Measurements from ENCODE around the gene CYP39A1. TPM values are rescaled to one million over a fixed set of nuclear protein-coding genes. Genes with fewer than 3 reads are reported as not detected.

CYP39A1 gene
- total and polyA plus RNA-seq, 2 experiments from 2014 or later, result 5.2 to 9.2 TPM

- H2AFZ ChIP-seq, result no peak overlapping the region
- H3K27me3 ChIP-seq, result peaks cover 4% of the 10 kb centered on the region
- H3K79me2 ChIP-seq, result no peaks in the 10 kb centered on the region
- H4K20me1 ChIP-seq (ENCODE audit: insufficient read depth, poor library complexity, severe bottlenecking), result no peaks in the 10 kb centered on the region
- H3K9me3 ChIP-seq (ENCODE audit: low read depth), result no peaks in the 10 kb centered on the region
- no peak overlapping the region for H3K4me3 ChIP-seq
- H3K36me3 ChIP-seq (replicated peaks; ENCODE audit: insufficient read depth, low read depth), result no peaks in the 10 kb centered on the region
- no peaks in the 10 kb centered on the region for H3K9me2 ChIP-seq (replicated peaks; ENCODE audit: insufficient read depth)
- H3K4me1 ChIP-seq (ENCODE audit: insufficient read depth), result no peaks in the 10 kb centered on the region
- no peak for DNase-seq (ENCODE audit: low spot score)
- H3K4me2 ChIP-seq, result no peak overlapping the region
- WGBS (ENCODE audit: low lambda C conversion rate, missing lambda C conversion rate), result 86% methylated on average over 2 of the region's 2 CpGs
- no peak for TF ChIP-seq EZH2 (IDR thresholded peaks at IDR 0.05; ENCODE audit: borderline replicate concordance)
- TF ChIP-seq EZH2phosphoT487 (IDR thresholded peaks at IDR 0.05; ENCODE audit: low read depth, severe bottlenecking, unreplicated experiment), result no peak
- no peak for TF ChIP-seq CTCF (IDR thresholded peaks at IDR 0.05; ENCODE audit: poor library complexity)
- no peak overlapping the region for H3K27ac ChIP-seq
These were observed 37.6 kb upstream of the CYP39A1 start for GRCh38 chr6:46690141-46690755.

GRCh38 chr6:46689657-46690056, 37.0 kb upstream of the CYP39A1 start:
- WGBS (ENCODE audit: low lambda C conversion rate, missing lambda C conversion rate), result 96% methylated on average over 3 of the region's 3 CpGs

GRCh38 chr6:46688966-46689335, 36.3 kb upstream of the CYP39A1 start:
- Histone ChIP-seq H2AFZ (no peak overlapping the region), H4K20me1 (ENCODE audit: insufficient read depth, poor library complexity, severe bottlenecking) (no peaks in the 10 kb centered on the region), H3K27ac (no peak overlapping the region), H3K79me2 (no peaks in the 10 kb centered on the region), H3K4me2 (no peak overlapping the region), H3K27me3 (peaks cover 4% of the 10 kb centered on the region), H3K36me3 (replicated peaks; ENCODE audit: insufficient read depth, low read depth) (no peaks in the 10 kb centered on the region), H3K4me1 (ENCODE audit: insufficient read depth) (no peaks in the 10 kb centered on the region), H3K9me2 (replicated peaks; ENCODE audit: insufficient read depth) (no peaks in the 10 kb centered on the region), H3K9me3 (ENCODE audit: low read depth) (no peaks in the 10 kb centered on the region), H3K4me3 (no peak overlapping the region)
- DNase-seq (ENCODE audit: low spot score), result no peak
- 95% methylated on average over 13 of the region's 13 CpGs for WGBS (ENCODE audit: low lambda C conversion rate, missing lambda C conversion rate)
- TF ChIP-seq EZH2 (IDR thresholded peaks at IDR 0.05; ENCODE audit: borderline replicate concordance) (no peak), EZH2phosphoT487 (IDR thresholded peaks at IDR 0.05; ENCODE audit: low read depth, severe bottlenecking, unreplicated experiment) (no peak), CTCF (IDR thresholded peaks at IDR 0.05; ENCODE audit: poor library complexity) (no peak)

More at GRCh38 chr6:46689657-46690056, 37.0 kb upstream of the CYP39A1 start:
- H2AFZ ChIP-seq, result no peak overlapping the region
- no peaks in the 10 kb centered on the region for H4K20me1 ChIP-seq (ENCODE audit: insufficient read depth, poor library complexity, severe bottlenecking)
- no peaks in the 10 kb centered on the region for H3K4me1 ChIP-seq (ENCODE audit: insufficient read depth)
- no peak overlapping the region for H3K4me3 ChIP-seq
- peaks cover 4% of the 10 kb centered on the region for H3K27me3 ChIP-seq
- no peaks in the 10 kb centered on the region for H3K9me3 ChIP-seq (ENCODE audit: low read depth)
- no peak for TF ChIP-seq CTCF (IDR thresholded peaks at IDR 0.05; ENCODE audit: poor library complexity)
- no peak for DNase-seq (ENCODE audit: low spot score)
- no peak overlapping the region for H3K27ac ChIP-seq
- H3K79me2 ChIP-seq, result no peaks in the 10 kb centered on the region
- no peak overlapping the region for H3K4me2 ChIP-seq
- H3K36me3 ChIP-seq (replicated peaks; ENCODE audit: insufficient read depth, low read depth), result no peaks in the 10 kb centered on the region
- no peaks in the 10 kb centered on the region for H3K9me2 ChIP-seq (replicated peaks; ENCODE audit: insufficient read depth)

Measured in hepatocyte (in vitro differentiated cells).